HL-60 (cell line): ENCODE results near the gene F2R.

ENCODE experiments used
- POLR2AphosphoS5 ChIP-seq: IDR thresholded peaks from 2 replicates; pipeline ENCODE4 v1.6.1; 2012; ENCODE audit warnings: low read depth
- TF ChIP-seq, protein P1 (sequence below): IDR thresholded peaks from one replicate; pipeline ENCODE4 v1.5.1; 2011; ENCODE audit warnings: low read length, control low read depth, inconsistent platforms; ENCODE audit not compliant: insufficient read depth

DNA sequence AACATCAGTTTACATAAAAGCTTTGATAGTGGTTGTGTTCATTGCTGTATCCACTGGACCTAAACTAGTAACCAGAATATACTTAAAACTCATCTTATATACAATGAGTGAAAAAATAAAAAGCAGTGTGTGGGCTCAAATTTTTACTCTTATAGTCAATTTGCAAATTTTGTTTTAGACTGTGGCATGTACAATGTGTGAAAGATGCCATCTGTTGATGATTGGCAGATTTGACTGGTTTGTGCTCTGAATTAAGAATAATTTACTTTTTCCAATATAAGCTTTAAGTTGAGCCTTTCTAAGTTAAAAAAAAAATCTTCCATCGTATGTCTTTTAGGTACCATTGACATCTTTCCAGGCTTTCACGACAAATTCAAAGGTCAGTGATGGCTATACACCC lies 60.5 kb downstream of the F2R start:
- TF ChIP-seq, protein P1, sequence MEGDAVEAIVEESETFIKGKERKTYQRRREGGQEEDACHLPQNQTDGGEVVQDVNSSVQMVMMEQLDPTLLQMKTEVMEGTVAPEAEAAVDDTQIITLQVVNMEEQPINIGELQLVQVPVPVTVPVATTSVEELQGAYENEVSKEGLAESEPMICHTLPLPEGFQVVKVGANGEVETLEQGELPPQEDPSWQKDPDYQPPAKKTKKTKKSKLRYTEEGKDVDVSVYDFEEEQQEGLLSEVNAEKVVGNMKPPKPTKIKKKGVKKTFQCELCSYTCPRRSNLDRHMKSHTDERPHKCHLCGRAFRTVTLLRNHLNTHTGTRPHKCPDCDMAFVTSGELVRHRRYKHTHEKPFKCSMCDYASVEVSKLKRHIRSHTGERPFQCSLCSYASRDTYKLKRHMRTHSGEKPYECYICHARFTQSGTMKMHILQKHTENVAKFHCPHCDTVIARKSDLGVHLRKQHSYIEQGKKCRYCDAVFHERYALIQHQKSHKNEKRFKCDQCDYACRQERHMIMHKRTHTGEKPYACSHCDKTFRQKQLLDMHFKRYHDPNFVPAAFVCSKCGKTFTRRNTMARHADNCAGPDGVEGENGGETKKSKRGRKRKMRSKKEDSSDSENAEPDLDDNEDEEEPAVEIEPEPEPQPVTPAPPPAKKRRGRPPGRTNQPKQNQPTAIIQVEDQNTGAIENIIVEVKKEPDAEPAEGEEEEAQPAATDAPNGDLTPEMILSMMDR = no peak
- no peak for TF ChIP-seq POLR2AphosphoS5
